Measurements from ENCODE around the gene AMBP.

AMBP gene

DNA sequence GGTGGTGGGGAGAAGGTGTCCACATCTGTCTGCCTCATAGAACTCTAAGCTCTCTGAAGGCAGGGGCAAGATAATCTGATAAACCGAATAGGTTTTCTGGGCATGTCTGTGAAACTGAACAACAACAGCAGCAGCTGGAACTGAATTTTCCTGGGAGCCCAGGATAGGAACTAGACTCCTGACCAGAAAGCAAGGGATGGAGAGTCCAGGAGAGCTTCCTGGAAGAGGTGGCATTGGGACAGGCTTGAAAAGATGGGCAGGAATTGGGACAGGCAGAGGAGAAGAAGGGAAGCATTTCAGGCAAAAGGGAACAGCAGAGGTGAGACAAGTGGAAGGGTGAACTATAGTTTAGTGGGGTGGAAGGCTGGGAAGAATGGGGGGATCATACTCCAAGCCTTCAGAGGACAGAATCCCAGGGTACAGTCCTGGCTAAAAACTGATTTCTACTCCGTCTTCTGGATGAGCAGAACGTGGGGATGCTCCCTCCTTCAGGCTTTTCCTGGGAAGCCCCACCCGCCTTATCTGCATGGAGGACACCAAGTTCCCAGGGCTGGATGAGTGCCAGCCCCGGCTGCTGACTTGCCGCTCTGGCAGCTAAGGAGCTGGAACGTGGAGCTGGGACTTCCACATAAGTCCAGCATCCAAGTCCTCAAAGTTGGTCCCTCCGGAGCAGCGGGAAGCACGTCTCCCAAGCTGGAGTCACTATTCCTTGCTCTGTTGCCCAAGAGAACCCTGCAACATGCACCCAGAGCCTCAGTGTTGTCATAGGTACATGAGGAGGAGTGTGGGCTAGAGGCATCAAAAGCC lies 34.9 kb upstream of the AMBP start:
- DNase-seq: peak; percentile 68

DNA sequence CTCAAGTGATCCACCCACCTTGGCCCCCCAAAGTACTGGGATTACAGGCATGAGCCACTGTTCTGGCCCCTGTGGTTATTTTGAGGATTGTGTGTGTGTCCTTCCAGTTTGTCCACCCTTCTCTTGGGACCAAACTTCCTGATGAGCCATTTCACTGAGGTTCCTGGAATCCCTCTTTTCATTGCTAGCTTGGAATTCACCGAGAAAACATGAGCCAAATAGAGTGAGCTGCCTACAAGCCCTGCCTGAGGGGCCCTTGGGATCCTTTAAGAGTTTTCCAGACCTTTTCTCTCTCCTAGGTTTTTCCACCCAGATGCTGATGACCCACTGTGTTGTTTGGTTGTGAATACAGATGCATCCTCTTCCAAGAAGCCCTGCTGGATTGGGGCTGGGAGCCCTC lies 34.2 kb upstream of the AMBP start:
- peak; percentile 58 for DNase-seq

DNA sequence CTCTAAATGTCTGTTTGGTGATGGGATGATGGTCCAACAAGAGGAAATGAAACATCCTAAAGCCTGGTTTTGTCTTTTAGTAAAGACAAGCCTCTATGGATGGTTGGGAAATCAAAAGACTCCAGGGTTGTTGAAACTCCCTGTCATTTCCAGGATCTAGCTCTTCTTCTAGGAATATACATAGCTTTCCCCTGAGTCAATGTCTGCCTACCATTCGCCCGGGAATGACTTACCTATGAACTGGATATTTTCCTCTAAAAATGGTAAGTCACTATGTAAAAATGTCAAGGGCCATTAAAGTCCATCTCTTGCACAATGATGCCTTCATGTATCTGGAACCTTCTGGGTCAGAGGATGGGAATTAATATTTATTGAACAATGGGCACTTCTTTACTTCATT lies 32.1 kb upstream of the AMBP start:
- DNase-seq: peak; percentile 91

DNA sequence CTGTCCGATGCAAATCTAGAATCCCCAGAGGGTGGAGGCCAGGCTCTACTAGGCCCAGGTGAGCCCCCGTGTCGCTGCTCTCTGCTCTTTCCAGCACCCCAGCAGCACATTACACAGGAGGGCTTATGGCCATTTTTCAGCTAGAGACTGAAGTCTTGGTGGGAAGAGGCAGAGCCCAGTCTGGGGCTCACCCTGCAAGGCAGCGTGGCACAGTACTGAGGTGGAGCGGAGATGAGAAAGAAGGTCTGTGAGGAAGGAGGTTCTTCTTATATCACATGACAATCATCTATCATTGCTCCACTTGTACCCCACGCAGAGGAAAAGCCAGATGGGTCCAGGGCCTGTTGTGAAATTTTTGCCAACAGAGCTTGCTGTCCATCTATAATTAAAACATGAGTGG lies 31.0 kb upstream of the AMBP start:
- peak; percentile 11 for DNase-seq

DNA sequence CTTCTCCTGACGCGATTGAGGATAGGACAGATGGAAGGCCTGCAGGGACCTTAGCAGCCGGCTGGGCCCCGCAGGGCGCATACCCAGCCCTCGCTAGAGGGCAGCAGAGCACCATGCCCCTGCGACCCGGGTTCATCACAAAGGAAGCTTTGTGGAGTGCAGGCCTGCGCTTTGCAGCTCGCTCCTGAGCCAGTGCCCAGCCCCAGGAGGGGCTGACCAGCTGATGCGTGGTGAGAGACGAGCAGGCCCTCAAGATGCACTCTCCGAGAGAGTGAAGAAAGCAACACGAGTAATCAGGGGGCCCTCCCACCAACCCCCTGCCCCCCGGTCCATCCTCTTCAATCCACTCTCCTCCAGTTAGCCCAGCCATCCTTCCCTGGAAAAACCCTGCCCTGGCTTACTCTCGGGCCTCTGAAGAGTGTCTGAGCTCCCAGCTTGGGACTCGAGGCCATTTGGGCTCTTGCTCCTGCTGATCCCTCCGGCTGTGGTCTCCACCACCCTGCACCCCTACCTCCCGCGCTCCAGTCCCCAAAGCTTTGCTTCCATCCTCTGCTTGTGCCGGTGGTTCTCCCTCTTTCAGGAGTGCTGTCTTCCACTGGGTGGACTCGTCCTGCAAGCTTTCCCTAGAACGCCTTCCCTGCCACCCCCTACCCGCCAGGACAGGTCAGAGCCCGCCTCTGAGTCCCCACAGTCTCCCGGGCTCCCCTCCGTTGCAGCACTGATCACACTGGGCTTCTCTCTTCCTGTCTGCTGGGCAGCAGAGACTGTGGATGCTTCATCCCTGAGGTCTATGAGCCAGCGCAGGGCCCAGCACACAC lies 30.1 kb upstream of the AMBP start:
- DNase-seq: peak; percentile 77

DNA sequence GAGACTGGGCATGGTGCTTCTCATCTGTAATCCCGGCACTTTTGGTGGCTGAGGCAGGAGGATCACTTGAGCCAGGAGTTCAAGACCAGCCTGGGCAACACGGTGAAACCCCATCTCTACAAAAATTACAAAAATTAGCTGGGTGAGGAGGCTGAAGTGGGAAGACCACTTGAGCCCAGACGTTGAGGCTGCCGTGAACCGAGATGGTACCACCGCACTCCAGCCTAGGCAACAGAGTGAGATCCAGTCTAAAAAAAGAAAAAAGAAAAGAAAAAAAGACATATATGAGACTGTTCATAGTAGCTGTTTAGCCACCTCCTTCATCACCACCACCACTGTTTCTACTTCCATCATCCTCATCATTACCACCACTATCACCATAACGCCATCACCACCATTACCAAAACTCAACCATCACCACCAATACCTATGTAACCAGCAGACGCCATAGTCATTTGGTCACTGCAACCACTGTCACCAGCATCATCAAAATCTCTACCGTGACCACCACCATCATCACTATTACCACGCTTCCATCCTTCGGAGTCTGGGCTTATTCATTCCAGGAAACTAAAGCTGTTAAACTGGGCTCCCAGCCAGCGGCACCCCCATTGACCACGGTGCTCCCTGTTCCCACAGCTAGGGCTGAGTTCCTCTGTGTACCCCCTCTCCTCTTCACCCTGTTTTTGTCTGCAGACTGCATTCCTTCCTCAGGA lies 29.3 kb upstream of the AMBP start:
- DNase-seq: no peak

DNA sequence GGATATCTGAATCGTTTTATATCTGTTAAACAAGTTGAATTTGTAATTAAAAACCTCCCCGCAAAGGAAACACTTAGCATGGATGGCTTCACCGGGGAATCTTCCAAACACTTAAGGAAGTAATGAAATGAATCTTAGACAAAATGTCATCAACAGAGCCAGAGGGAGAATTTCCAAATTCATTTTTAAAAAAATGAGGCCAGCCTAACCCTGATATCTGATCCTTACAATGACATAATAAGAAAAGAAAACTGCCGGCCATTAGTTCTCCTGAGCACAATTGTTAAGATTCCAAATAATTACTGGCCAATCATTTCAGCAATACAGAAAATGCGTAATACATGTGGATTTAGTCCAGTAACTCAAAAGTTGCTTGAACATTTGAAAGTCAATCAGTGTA lies 27.1 kb upstream of the AMBP start:
- no peak for DNase-seq

DNA sequence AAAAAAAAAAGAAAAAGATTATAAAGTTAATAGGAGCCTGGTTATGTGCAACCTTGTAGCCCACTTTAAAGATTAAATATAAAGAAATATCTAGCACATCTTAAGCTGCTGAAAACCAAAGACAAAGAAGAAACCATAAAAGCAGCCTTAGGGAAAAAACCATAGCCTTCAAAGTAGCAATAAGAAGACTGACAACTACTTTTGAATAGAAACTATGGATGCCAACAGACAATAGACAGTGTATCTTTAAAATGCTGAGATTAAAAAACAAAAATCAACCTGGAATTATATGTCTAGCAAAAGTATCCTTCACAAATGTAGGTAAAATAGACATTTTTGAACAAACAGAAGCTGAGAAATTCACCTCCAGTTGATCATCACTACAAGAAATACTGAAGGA lies 24.4 kb upstream of the AMBP start:
- DNase-seq: no peak

DNA sequence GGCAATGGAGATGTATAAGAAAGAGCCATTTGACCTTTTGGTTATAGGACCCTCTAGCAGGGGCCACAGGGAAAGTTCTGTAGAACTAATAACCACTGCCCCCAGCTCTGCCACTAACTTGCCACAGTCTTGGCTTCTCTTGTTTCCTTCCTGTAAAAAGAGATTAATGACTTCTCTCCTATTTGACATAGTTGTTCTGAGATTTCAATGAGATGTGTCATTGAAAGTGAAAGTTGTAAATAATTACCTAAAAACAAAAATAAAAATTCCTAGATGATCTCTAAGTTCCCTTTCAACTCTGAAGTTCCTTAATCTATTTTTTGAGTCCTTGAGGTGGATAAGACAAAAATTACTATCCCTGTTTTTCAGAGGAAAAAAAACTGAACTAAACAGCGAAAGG lies 22.4 kb upstream of the AMBP start:
- DNase-seq: no peak

DNA sequence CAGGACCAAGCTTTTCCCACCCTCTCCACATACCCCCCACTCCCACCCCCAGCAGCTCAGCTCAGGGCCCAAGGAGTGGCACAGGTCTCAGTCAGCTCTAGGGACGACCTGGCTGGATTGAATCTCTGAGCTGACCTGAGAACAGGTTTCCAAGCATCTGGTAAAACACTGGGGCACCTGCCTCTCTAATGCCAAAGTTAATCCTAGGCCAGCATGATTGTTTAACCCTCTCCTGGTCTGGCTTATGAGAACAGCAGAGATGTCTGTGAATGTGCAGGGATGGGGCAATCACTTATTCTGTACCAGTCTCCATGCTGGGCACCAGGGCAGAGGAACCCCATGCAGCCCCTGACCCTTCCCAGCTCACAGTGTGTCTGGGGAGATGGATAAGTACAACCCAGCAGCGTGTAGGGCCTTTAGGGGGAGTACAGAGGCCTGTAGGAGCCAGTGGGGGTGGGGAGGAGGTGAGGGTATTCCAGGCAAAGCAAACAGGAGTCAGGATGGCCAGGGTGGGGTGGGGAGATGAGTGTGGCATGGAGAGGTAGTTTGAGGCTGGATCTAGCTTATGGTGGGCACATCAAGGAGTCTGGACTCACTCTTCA lies 21.7 kb upstream of the AMBP start:
- DNase-seq: no peak

DNA sequence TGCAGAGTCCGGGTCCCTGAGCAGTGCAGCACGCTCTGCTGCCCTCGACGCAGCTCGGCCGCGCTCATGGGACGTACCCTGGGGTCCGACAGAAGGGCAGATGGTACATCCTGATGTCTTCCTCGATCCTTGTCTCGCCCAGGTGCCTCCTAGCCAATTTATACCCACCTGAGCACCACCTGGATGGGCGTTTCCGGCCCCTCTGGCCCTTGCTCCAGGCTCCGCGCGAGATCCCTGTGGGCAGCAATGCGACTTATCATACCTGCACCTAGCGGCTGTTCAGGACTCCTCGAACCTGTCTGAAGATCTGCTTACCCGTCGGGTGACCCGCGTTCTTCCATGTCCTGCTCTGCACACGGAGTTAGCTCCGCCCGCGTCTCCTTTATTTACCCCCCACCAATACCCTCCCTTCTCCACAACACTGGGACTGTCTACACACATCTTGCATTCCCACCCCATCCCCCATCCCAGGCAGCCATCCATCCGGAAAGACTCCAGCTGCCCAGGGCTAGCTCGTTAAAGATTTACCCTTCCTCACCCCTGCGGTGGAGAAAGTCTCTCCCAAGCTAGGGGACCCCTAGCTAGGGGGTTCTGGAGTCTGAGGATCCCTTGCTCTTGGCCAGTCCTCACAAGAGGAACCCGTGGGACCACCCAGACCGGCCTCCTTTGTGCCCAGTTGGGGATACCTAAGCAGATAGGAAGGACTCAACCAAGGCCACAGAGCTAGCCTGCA lies 21.0 kb upstream of the AMBP start, which contains the start of gene KIF12:
TSS of gene KIF12 (minus strand) at position 357 of the 733 bp plus-strand sequence. CDS start at position 341, 16 bp downstream.
- DNase-seq: no peak

DNA sequence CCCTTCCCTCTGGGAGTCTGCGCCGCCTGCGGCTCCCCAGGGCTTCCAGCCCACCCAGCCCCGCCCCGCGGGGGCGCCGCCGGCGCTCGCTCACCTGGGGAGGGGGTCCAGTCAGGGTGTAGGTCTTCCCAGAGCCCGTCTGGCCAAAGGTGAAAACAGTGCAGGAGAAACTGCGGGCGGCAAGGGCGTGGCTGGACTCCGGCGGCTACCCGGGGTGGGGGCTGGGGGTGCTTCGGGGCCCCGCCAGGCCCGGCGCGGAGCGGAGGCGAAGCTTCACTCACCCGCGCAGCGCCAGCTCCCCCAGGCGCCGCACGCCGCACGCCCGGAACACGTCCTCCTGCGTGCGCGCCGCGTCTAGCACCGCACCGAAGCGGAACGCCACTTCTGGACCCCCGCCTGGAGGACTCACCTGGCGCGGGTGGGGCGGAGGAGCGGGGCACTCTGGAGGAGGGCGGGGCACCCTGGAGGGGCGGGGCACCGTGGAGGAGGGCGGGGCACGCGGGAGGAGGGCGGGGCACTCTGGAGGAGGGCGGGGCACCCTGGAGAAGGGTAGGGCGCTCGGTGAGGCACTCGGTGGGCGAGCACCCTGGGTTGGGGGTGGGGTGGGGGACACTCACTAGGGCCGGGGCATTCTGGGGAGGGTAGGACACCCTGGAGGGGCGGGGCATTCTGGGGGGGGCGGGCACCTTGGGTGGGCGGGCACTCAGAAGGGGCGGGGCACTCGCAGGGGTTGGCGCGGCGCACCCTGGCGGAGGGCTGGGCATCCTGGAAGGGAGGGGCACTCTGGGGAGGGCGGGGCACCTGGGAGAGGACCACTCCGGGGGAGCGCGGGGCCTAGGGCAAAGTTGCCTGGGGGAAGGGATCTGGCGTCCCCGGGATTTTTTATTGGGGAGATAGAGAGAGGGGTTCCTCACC lies 20.2 kb upstream of the AMBP start:
- no peak for DNase-seq

DNA sequence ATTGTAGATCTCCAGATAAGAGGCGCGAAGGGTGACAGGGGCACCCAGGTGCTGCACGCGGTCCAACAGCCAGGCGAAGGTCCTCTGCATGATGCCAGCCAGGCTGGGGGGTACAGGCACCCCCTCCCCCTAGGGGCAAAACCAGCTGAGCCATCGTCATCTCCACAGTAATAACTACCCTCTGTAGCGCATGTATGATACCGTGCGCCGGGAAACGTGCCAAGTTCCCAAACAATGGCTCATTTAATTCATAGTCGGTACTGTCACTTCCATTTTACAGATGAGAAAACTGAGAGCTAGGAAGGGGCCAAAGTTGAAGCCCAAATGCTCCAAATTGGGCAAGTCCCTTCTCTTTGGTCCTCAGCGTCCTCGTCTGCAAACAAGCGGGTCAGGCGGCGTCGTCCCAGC lies 19.5 kb upstream of the AMBP start:
- peak; percentile 27 for DNase-seq

DNA sequence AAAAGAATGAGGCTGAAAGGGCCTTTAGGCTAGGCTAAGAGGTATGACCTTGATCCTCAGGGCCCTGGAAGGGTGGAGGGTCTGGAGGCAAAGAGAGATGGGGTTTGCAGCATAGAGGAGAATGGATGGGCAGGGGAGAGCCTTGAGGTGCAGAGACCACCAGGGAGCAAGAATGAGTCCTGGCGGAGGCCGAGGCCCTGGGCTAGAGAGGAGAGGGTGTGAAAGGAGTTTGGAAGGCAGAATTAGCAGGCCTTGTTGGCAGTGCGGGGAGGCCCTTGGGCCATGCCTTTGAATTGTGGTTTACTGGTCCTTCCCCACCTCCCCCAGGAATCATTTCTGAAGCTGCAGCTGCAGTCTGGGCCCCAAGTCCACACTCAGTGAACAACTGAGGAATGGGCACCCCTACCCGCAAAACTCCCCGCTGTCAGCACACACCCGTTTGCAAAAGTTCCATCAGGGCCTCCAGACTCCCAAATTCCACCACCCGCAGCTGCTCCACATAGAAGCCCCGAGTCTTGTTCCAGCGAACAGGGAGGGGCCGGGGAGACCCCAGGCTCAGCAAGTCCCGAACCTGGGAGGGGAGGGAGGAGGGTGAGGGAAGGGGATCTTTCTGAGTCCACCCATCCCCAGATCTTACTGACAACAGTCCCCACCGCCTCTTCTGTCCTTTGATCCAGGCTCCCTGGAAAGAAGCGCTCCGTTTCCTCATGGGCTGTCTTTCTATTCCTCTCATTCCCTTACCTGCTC lies 18.9 kb upstream of the AMBP start:
- no peak for DNase-seq

DNA sequence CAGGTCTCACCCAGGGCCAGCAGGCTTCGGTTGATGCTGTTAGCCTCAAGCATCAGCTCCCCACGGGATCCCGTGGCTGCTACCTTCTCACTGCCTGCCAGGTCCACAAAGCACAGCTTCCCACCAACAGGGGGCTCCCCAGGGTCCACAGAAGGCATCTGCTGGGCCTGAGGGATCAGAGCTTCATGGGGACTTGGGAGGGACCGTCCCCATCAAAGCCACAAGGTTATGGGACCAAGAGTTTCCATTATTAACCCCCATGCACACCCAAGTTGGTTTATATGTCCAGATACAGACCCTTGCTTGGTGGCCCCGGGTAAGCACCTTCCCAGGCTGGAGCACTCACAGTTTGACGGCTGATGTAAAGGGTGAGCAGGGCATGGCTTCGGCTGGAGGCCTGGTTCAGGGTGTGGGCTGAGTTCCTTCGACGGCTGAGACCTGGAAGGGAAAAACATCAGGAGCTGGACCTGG lies 18.0 kb upstream of the AMBP start:
- no peak for DNase-seq

DNA sequence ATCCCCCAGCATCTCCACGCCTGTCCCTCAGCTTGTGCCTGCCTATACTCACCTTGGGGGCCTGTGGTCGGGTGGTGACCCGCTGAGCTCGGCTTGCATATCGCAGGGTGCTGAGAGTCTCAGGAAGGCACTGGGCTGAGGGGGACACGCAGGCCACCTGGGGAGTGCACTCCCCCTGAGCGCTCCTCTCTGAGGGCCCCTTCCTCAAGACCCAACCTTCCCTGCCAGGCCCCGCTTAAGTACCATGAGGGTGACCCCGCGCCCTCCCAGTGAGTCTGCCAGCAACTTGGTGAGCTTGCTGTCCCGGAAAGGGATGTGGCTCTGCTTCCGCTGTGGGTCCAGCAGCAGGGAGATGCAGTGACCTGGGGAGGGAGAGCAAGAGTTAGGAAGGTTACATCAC lies 16.9 kb upstream of the AMBP start:
- DNase-seq: no peak

DNA sequence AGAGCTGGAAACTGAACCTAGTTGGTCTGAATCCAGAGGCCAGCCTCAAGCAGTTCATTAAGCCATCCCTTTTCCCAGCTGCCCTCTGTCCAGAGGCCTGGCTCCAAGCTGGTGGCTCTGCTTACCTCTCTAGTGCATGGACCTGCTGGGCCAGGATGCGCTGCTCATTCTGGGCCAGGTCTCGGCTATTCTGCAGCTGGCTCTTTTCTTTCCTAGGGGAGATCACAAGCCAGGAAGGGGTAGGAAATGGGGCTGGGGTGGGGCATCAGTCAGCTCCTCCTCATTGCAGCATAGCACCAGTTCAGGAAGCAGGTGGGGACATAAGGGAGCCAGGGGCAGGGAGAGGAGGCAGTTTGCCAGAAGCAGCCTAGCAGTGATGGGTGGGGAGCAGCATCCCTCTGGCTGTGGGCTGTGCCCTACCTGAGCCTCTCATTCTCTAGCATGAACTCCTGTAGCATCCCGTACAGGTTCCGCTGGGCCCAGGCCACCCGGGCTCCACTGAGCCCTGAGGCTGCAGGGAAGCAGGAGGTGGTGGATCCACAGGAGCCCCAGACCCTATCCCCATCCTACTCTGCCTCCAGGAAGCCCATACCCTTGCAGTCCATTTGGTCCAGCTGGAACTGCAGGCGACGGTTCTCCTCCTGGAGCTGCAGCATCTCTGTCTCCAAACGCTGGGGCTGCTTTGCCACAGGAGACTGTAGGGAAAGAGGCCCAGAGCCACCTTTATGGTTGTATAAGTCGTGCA lies 15.8 kb upstream of the AMBP start:
- no peak for DNase-seq

DNA sequence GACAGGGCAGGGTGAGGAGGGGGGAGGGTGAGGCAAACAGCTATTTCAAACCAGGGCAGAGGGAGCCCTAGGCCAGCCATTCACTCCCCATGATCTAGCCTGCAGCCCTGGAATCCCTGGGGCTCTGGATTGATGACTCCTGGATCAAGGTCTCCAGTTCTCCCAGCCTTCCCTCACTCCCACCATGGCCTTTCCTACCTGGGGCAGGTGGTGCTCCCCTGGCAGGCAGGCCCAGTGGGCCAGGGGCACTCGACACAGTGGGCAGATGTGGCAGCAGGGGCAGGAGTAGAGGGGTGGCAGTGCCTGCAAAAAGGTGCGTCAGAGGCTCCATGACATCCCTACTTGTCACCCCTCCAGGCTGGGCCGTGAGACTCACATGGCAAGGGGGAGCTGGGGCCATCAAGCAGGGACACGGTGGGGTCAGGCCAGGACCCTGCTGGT lies 15.0 kb upstream of the AMBP start:
- no peak for DNase-seq

DNA sequence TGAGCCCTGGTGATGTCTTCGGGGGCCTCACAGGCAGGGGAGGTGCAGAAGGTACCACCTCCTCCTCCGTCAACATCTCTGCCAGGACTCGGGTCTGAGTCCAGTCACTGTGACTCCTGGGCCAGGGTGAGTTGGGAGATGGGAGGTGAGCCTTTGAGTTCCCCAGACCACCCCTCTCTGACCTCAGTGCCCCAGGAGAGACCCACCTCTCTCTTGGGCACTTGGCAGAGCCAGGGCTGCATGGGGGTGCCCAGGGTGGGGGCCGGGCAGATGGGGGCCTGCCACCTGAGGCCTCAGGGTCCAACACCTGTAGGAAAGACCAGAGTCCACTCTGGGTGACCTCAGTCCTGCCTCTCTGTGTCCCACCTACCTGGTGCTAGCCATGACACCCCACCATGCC lies 14.2 kb upstream of the AMBP start:
- DNase-seq: no peak

DNA sequence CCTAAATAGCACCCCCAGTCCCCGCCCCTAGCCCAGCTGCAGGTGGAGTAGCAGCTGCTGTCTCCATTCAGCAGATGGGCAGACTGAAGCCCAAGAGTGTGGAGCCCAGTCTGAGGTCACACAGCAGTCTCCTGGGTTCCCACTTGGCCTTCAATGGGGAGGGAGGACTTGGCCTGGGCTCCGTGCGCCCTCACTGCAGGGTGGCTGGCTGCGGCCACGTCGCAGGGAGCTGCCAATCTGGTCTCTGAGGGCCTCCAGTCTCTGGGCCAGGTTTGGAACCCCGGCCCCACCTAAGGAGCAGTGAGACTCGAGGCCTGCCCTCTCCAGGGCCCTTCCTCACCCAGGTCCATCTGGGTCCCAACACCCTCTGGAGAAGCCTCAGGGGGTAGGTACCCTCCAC lies 13.6 kb upstream of the AMBP start:
- DNase-seq: no peak

Data from fibroblast of upper back skin (primary cell).